PFSK-1 (cell line): ENCODE results near the gene BLID.
A peak's percentile ranks its signal among the peaks of the same experiment; 100 is the strongest.

Experiments used
- POLR2AphosphoS5 ChIP-seq: IDR thresholded peaks from 2 replicates; pipeline ENCODE4 v1.6.1; 2012; ENCODE audit warnings: low read depth, mild to moderate bottlenecking, control low read depth, low read length, moderate library complexity
- REST ChIP-seq, 2 experiments: IDR thresholded peaks; 2 replicates each; pipeline versions ENCODE4 v1.6.1 to v1.8.0; 2011 to 2012; ENCODE audit warnings: low read depth in 2 of 2, low read length in 2 of 2, control low read depth in 1 of 2, inconsistent platforms in 1 of 2, mild to moderate bottlenecking in 1 of 2, moderate library complexity in 1 of 2; ENCODE audit not compliant: insufficient read depth in 1 of 2

- TF ChIP-seq REST (IDR thresholded peaks at IDR 0.05; ENCODE audit: insufficient read depth in 1 of 2, low read depth in 2 of 2, low read length in 2 of 2) = no peak; a peak in 1 of 4 replicates
- TF ChIP-seq POLR2AphosphoS5 = peak; percentile 10; the same call in 1 of the 2 replicates
These were observed 23.0 kb upstream of the BLID start for GRCh38 chr11:122138744-122139594.
